ENCODE measurements around the gene AHCYL1.
"Not testable (repeated sequence)": the region's sequence is repeated elsewhere in the genome, so short reads cannot be mapped to it uniquely, and the experiment has no call there.

Gene AHCYL1

GRCh38 chr1:109984456-109985246 lies at the start of gene AHCYL1:
AHCYL1 (plus strand) TSS chr1:109984765; CDS start chr1:109985053, 288 bp downstream.
- H3K36me3 Mint-ChIP-seq = peaks cover 7% of the 10 kb centered on the region
- H3K27me3 Mint-ChIP-seq = no peaks in the 10 kb centered on the region
- peaks cover 34% of the 10 kb centered on the region for H3K4me1 Mint-ChIP-seq (ENCODE audit: low read depth)

GRCh38 chr1:109935451-109935900 lies 49.1 kb upstream of the AHCYL1 start:
- peaks cover 3% of the 10 kb centered on the region for H3K4me1 Mint-ChIP-seq (ENCODE audit: low read depth)
- peaks cover 4% of the 10 kb centered on the region for H3K36me3 Mint-ChIP-seq
- H3K27ac Mint-ChIP-seq = no peak overlapping the region
- H3K9me3 Mint-ChIP-seq (ENCODE audit: low read depth) = peaks cover 12% of the 10 kb centered on the region
- H3K4me3 Mint-ChIP-seq = no peak overlapping the region
- H3K27me3 Mint-ChIP-seq = no peaks in the 10 kb centered on the region

More at GRCh38 chr1:109984456-109985246, at the start of gene AHCYL1:
- Mint-ChIP-seq H3K27ac (peak within 1 kb of the TSS; percentile 98), H3K4me3 (peak within 1 kb of the TSS; percentile 97), H3K9me3 (ENCODE audit: low read depth) (no peaks in the 10 kb centered on the region)

- no peaks in the 10 kb centered on the region for H3K27me3 Mint-ChIP-seq
- peaks cover 12% of the 10 kb centered on the region for H3K9me3 Mint-ChIP-seq (ENCODE audit: low read depth)
- peaks cover 4% of the 10 kb centered on the region for H3K36me3 Mint-ChIP-seq
- no peak overlapping the region for H3K4me3 Mint-ChIP-seq
- H3K27ac Mint-ChIP-seq = no peak overlapping the region
- peaks cover 3% of the 10 kb centered on the region for H3K4me1 Mint-ChIP-seq (ENCODE audit: low read depth)
Measured at GRCh38 chr1:109937738-109938137, 46.8 kb upstream of the AHCYL1 start.

- Mint-ChIP-seq H3K4me1 (ENCODE audit: low read depth) (peaks cover 3% of the 10 kb centered on the region), H3K9me3 (ENCODE audit: low read depth) (peaks cover 12% of the 10 kb centered on the region), H3K27ac (no peak overlapping the region), H3K36me3 (peaks cover 4% of the 10 kb centered on the region), H3K27me3 (no peaks in the 10 kb centered on the region), H3K4me3 (no peak overlapping the region)
Measured at GRCh38 chr1:109938556-109938955, 46.0 kb upstream of the AHCYL1 start.

GRCh38 chr1:109942434-109942833 lies 42.1 kb upstream of the AHCYL1 start:
- Mint-ChIP-seq H3K4me3 (no peak overlapping the region), H3K9me3 (ENCODE audit: low read depth) (peaks cover 9% of the 10 kb centered on the region), H3K4me1 (ENCODE audit: low read depth) (peaks cover 6% of the 10 kb centered on the region), H3K27me3 (peaks cover 2% of the 10 kb centered on the region), H3K36me3 (peaks cover 2% of the 10 kb centered on the region), H3K27ac (no peak overlapping the region)

GRCh38 chr1:109944541-109944940 lies 40.0 kb upstream of the AHCYL1 start:
- H3K4me3 Mint-ChIP-seq = no peak overlapping the region
- no peaks in the 10 kb centered on the region for H3K36me3 Mint-ChIP-seq
- peaks cover under 1% of the 10 kb centered on the region for H3K9me3 Mint-ChIP-seq (ENCODE audit: low read depth)
- H3K27ac Mint-ChIP-seq = peak overlapping the region; percentile 55
- H3K4me1 Mint-ChIP-seq (ENCODE audit: low read depth) = peaks cover 6% of the 10 kb centered on the region
- peaks cover 2% of the 10 kb centered on the region for H3K27me3 Mint-ChIP-seq

GRCh38 chr1:109946511-109946910 lies 38.1 kb upstream of the AHCYL1 start:
- Mint-ChIP-seq H3K4me1 (ENCODE audit: low read depth) (peaks cover 6% of the 10 kb centered on the region), H3K9me3 (ENCODE audit: low read depth) (no peaks in the 10 kb centered on the region), H3K36me3 (no peaks in the 10 kb centered on the region), H3K27ac (no peak overlapping the region), H3K27me3 (peaks cover 2% of the 10 kb centered on the region), H3K4me3 (no peak overlapping the region)

- H3K9me3 Mint-ChIP-seq (ENCODE audit: low read depth) = no peaks in the 10 kb centered on the region
- no peak overlapping the region for H3K27ac Mint-ChIP-seq
- peaks cover 6% of the 10 kb centered on the region for H3K4me1 Mint-ChIP-seq (ENCODE audit: low read depth)
- no peaks in the 10 kb centered on the region for H3K36me3 Mint-ChIP-seq
- H3K4me3 Mint-ChIP-seq = no peak overlapping the region
- H3K27me3 Mint-ChIP-seq = peaks cover 2% of the 10 kb centered on the region
Measured at GRCh38 chr1:109947582-109948284, 36.8 kb upstream of the AHCYL1 start.

- H3K27me3 Mint-ChIP-seq = peaks cover 2% of the 10 kb centered on the region
- H3K4me3 Mint-ChIP-seq = no peak overlapping the region
- H3K36me3 Mint-ChIP-seq = no peaks in the 10 kb centered on the region
- H3K9me3 Mint-ChIP-seq (ENCODE audit: low read depth) = no peaks in the 10 kb centered on the region
- peaks cover 6% of the 10 kb centered on the region for H3K4me1 Mint-ChIP-seq (ENCODE audit: low read depth)
- no peak overlapping the region for H3K27ac Mint-ChIP-seq
Measured at GRCh38 chr1:109948285-109948630, 36.3 kb upstream of the AHCYL1 start.

- Mint-ChIP-seq H3K36me3 (no peaks in the 10 kb centered on the region), H3K4me3 (no peak overlapping the region), H3K27ac (no peak overlapping the region), H3K4me1 (ENCODE audit: low read depth) (peaks cover 1% of the 10 kb centered on the region), H3K27me3 (no peaks in the 10 kb centered on the region), H3K9me3 (ENCODE audit: low read depth) (no peaks in the 10 kb centered on the region)
Measured at GRCh38 chr1:109950038-109950437, 34.5 kb upstream of the AHCYL1 start.

GRCh38 chr1:109950509-109950908 lies 34.1 kb upstream of the AHCYL1 start:
- Mint-ChIP-seq H3K4me1 (ENCODE audit: low read depth) (no peaks in the 10 kb centered on the region), H3K9me3 (ENCODE audit: low read depth) (no peaks in the 10 kb centered on the region), H3K27me3 (no peaks in the 10 kb centered on the region), H3K4me3 (no peak overlapping the region), H3K36me3 (no peaks in the 10 kb centered on the region), H3K27ac (no peak overlapping the region)

GRCh38 chr1:109951501-109951900 lies 33.1 kb upstream of the AHCYL1 start:
- H3K27ac Mint-ChIP-seq; H3K4me1 Mint-ChIP-seq (ENCODE audit: low read depth); H3K4me3 Mint-ChIP-seq; H3K36me3 Mint-ChIP-seq; H3K9me3 Mint-ChIP-seq (ENCODE audit: low read depth); H3K27me3 Mint-ChIP-seq: not testable (repeated sequence)

- H3K27me3 Mint-ChIP-seq = no peaks in the 10 kb centered on the region
- no peak overlapping the region for H3K27ac Mint-ChIP-seq
- H3K36me3 Mint-ChIP-seq = no peaks in the 10 kb centered on the region
- no peaks in the 10 kb centered on the region for H3K4me1 Mint-ChIP-seq (ENCODE audit: low read depth)
- H3K9me3 Mint-ChIP-seq (ENCODE audit: low read depth) = no peaks in the 10 kb centered on the region
- H3K4me3 Mint-ChIP-seq = no peak overlapping the region
Measured at GRCh38 chr1:109954041-109954512, 30.5 kb upstream of the AHCYL1 start.

- no peak overlapping the region for H3K27ac Mint-ChIP-seq
- no peaks in the 10 kb centered on the region for H3K36me3 Mint-ChIP-seq
- H3K4me3 Mint-ChIP-seq = no peak overlapping the region
- no peaks in the 10 kb centered on the region for H3K9me3 Mint-ChIP-seq (ENCODE audit: low read depth)
- H3K4me1 Mint-ChIP-seq (ENCODE audit: low read depth) = no peaks in the 10 kb centered on the region
- H3K27me3 Mint-ChIP-seq = peaks cover 2% of the 10 kb centered on the region
Measured at GRCh38 chr1:109959632-109959973, 25.0 kb upstream of the AHCYL1 start.

GRCh38 chr1:109959974-109960744 lies 24.4 kb upstream of the AHCYL1 start:
- H3K27ac Mint-ChIP-seq = no peak overlapping the region
- peaks cover 2% of the 10 kb centered on the region for H3K27me3 Mint-ChIP-seq

More at GRCh38 chr1:109959974-109960744, 24.4 kb upstream of the AHCYL1 start:
- Mint-ChIP-seq H3K4me3 (no peak overlapping the region), H3K9me3 (ENCODE audit: low read depth) (peaks cover 3% of the 10 kb centered on the region), H3K4me1 (ENCODE audit: low read depth) (no peaks in the 10 kb centered on the region), H3K36me3 (no peaks in the 10 kb centered on the region)

Data from activated naive CD8-positive, alpha-beta T cell (primary cell).